GM23338 (cell line): Measurements from ENCODE around the gene OSGIN1. TPM values are rescaled to one million over a fixed set of nuclear protein-coding genes. Genes with fewer than 3 reads are reported as not detected.

Experiments
- ATAC-seq: fragments of 200-7000 bp; cut with Tn5 transposase; 3 replicates; pipeline ENCODE4 v1.9.1; 2020
- DNase-seq: peaks from one replicate; pipeline ENCODE4 v3.0.0-alpha.2; 2015; ENCODE audit warnings: low spot score
- H2AFZ ChIP-seq: fragments of 200-600 bp; sonication (generic); 2 replicates; pipeline ENCODE4 v1.8.0; 2016; ENCODE audit warnings: antibody characterized with exemption, mild to moderate bottlenecking, moderate library complexity
- H3F3A ChIP-seq: fragments of 200-600 bp; sonication (generic); replicated peaks from 2 replicates; pipeline ENCODE4 v1.8.0; 2017; ENCODE audit warnings: antibody characterized with exemption, mixed run types, low read depth
- H3K27ac ChIP-seq: fragments of 200-600 bp; sonication (generic); 2 replicates; pipeline ENCODE4 v1.6.1; 2016; ENCODE audit warnings: low read depth
- H3K27me3 ChIP-seq: fragments of 200-600 bp; sonication (generic); 2 replicates; pipeline ENCODE4 v1.8.0; 2016; ENCODE audit warnings: mild to moderate bottlenecking, mixed run types, moderate library complexity; ENCODE audit not compliant: insufficient read depth
- H3K36me3 ChIP-seq: fragments of 200-600 bp; sonication (generic); 2 replicates; pipeline ENCODE4 v1.8.0; 2016; ENCODE audit warnings: mild to moderate bottlenecking; ENCODE audit not compliant: insufficient read depth
- H3K4me1 ChIP-seq: fragments of 200-600 bp; sonication (generic); 2 replicates; pipeline ENCODE4 v1.8.0; 2016; ENCODE audit warnings: mild to moderate bottlenecking, moderate library complexity; ENCODE audit not compliant: insufficient read depth
- H3K4me2 ChIP-seq: fragments of 200-600 bp; sonication (generic); 2 replicates; pipeline ENCODE4 v1.7.1; 2017; ENCODE audit warnings: mixed run types
- H3K4me3 ChIP-seq: fragments of 200-600 bp; sonication (generic); 2 replicates; pipeline ENCODE4 v1.6.1; 2016; ENCODE audit warnings: mixed run types
- H3K79me2 ChIP-seq: fragments of 200-600 bp; sonication (generic); replicated peaks from 2 replicates; pipeline ENCODE4 v1.8.0; 2017; ENCODE audit warnings: mild to moderate bottlenecking; ENCODE audit not compliant: insufficient read depth
- H3K9me2 ChIP-seq: fragments of 200-600 bp; sonication (generic); 2 replicates; pipeline ENCODE4 v1.8.0; 2017; ENCODE audit not compliant: insufficient read depth
- H4K20me1 ChIP-seq: fragments of 200-600 bp; sonication (generic); replicated peaks from 2 replicates; pipeline ENCODE4 v1.8.0; 2017; ENCODE audit warnings: mild to moderate bottlenecking; ENCODE audit not compliant: insufficient read depth
- H3K27ac Mint-ChIP-seq: 2 replicates; pipeline ENCODE4 v1.8.0; 2020; ENCODE audit warnings: inconsistent platforms, mild to moderate bottlenecking, moderate library complexity, mixed read lengths
- H3K27me3 Mint-ChIP-seq: 3 replicates; pipeline ENCODE4 v1.8.0; 2022; ENCODE audit warnings: low read depth, mild to moderate bottlenecking, moderate library complexity, mixed read lengths, inconsistent platforms; ENCODE audit not compliant: insufficient read depth, poor library complexity
- H3K36me3 Mint-ChIP-seq: 3 replicates; pipeline ENCODE4 v1.8.0; 2021; ENCODE audit warnings: low read depth, mild to moderate bottlenecking, inconsistent platforms, moderate library complexity, mixed read lengths
- H3K4me1 Mint-ChIP-seq: 3 replicates; pipeline ENCODE4 v1.8.0; 2020; ENCODE audit warnings: mild to moderate bottlenecking, inconsistent platforms, mixed read lengths
- H3K4me3 Mint-ChIP-seq: 3 replicates; pipeline ENCODE4 v1.8.0; 2021; ENCODE audit warnings: moderate library complexity, mild to moderate bottlenecking, inconsistent platforms, mixed read lengths
- H3K9me3 Mint-ChIP-seq: 3 replicates; pipeline ENCODE4 v1.8.0; 2020; ENCODE audit warnings: moderate library complexity, mild to moderate bottlenecking, inconsistent platforms, mixed read lengths
- CREB1 ChIP-seq: fragments of 250-450 bp; sonication (Bioruptor Pico); IDR thresholded peaks from 2 replicates; pipeline ENCODE4 v1.5.0; 2020; ENCODE audit warnings: low read depth, mild to moderate bottlenecking, moderate library complexity
- CTCF ChIP-seq, 2 experiments: fragments of 200-600 bp in 1 of 2; sonication (generic) in 1 of 2; conservative IDR thresholded peaks; 2 replicates each; pipeline versions ENCODE4 v1.5.1 to v1.6.1; 2016 to 2017; ENCODE audit warnings: antibody characterized with exemption in 2 of 2, low read depth in 2 of 2, mild to moderate bottlenecking in 2 of 2, moderate library complexity in 1 of 2
- EZH2 ChIP-seq: fragments of 200-600 bp; sonication (generic); IDR thresholded peaks from one replicate; pipeline ENCODE4 v1.8.0; 2017; ENCODE audit warnings: antibody characterized with exemption, mild to moderate bottlenecking, low read depth; ENCODE audit not compliant: unreplicated experiment
- EZH2phosphoT487 ChIP-seq: fragments of 200-600 bp; sonication (generic); IDR thresholded peaks from one replicate; pipeline ENCODE4 v1.8.1; 2018; ENCODE audit warnings: antibody characterized with exemption; ENCODE audit not compliant: unreplicated experiment
- JUNB ChIP-seq: IDR thresholded peaks from one replicate; pipeline ENCODE4 v1.6.1; 2016; ENCODE audit warnings: antibody characterized with exemption; ENCODE audit not compliant: unreplicated experiment
- NANOG ChIP-seq: IDR thresholded peaks from 2 replicates; pipeline ENCODE4 v1.6.1; 2016; ENCODE audit warnings: antibody characterized with exemption, borderline replicate concordance
- POLR2AphosphoS5 ChIP-seq: IDR thresholded peaks from 2 replicates; pipeline ENCODE4 v1.6.1; 2016; ENCODE audit warnings: antibody characterized with exemption, low read depth
- STAT1 ChIP-seq: IDR thresholded peaks from one replicate; pipeline ENCODE4 v1.6.1; 2016; ENCODE audit warnings: antibody characterized with exemption; ENCODE audit not compliant: unreplicated experiment
- ZNF114 ChIP-seq: fragments of 250-450 bp; sonication (Bioruptor Pico); IDR thresholded peaks from 2 replicates; pipeline ENCODE4 v1.5.0; 2020; ENCODE audit warnings: mild to moderate bottlenecking, moderate library complexity
- ZNF331 ChIP-seq: fragments of 250-450 bp; sonication (Bioruptor Pico); IDR thresholded peaks from 2 replicates; pipeline ENCODE4 v1.5.0; 2020; ENCODE audit warnings: low read depth, mild to moderate bottlenecking, moderate library complexity
- polyA plus RNA-seq: library from polyadenylated mRNA; unstranded; fragments of >200 nt; fragmentation: Nextera tagmentation; extraction: Ambion mirVana; gene quantifications from 2 replicates; pipeline ENCODE4 v1.2.1, GENCODE V29; 2016
- total RNA-seq: library from RNA; depleted of rRNA; stranded (reverse); fragments of >200 nt; shearing (Covaris generic); gene quantifications from 2 replicates; pipeline ENCODE4 v1.2.3, GENCODE V29; 2014
- TF ChIP-seq, protein P1 (sequence below): fragments of 250-450 bp; sonication (Bioruptor Pico); IDR thresholded peaks from 2 replicates; pipeline ENCODE4 v1.5.0; 2020; ENCODE audit warnings: mild to moderate bottlenecking, moderate library complexity
- TF ChIP-seq, protein P2 (sequence below): IDR thresholded peaks from 2 replicates; pipeline ENCODE4 v1.6.1; 2016; ENCODE audit warnings: antibody characterized with exemption
- TF ChIP-seq, protein P3 (sequence below): IDR thresholded peaks from one replicate; pipeline ENCODE4 v1.6.1; 2018; ENCODE audit warnings: antibody characterized with exemption; ENCODE audit not compliant: unreplicated experiment

The OSGIN1 gene
- total and polyA plus RNA-seq, 2 experiments from 2014 or later, result 0.32 to 1.6 TPM

DNA sequence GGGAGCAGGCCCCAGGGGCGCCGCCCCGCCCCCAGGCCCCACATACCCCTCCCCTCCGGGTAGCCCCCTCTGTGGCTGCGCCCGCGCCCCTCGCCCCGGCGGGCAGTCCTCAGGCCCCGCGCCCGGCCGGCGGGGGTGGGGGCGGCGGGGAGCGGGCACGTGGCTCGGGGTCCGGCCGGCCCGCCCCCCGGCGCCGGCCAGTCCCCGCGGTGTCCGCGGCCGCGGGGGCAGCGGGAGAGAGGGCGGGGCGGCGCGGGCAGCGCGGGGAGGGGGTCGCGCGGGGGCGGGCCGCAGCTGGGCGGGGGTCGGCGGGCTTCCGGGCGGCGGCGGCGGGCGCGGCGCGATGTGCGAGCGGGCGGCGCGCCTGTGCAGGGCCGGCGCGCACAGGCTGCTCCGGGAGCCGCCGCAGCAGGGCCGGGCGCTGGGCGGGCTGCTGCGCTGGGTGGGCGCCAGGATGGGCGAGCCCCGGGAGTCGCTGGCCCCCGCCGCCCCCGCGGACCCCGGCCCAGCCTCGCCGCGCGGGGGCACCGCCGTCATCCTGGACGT, 15.3 kb downstream of the OSGIN1 start:
- no peaks in the 10 kb centered on the region; the same call in 1 of the 2 replicates for H3K4me1 ChIP-seq
- DNase-seq, result no peak
- H3K4me3 Mint-ChIP-seq, result peak overlapping the region; percentile 72; the same call in 2 of the 3 replicates
- H3K27me3 ChIP-seq, result peaks cover 13% of the 10 kb centered on the region
- no peak overlapping the region for H2AFZ ChIP-seq
- H3K4me2 ChIP-seq, result peak overlapping the region; percentile 88
- peak overlapping the region; percentile 68; the same call in 1 of the 2 replicates for H3K4me3 ChIP-seq
- no peaks in the 10 kb centered on the region for H3K36me3 Mint-ChIP-seq
- peaks cover 3% of the 10 kb centered on the region; the same call in 2 of the 3 replicates for H3K9me3 Mint-ChIP-seq
- ATAC-seq, result peak; percentile 5; the same call in 2 of the 3 replicates
- H3K79me2 ChIP-seq, result no peaks in the 10 kb centered on the region
- H3K27ac Mint-ChIP-seq, result no peak overlapping the region
- peaks cover 9% of the 10 kb centered on the region for H3K4me1 Mint-ChIP-seq
- TF ChIP-seq ZNF331 (CRISPR knock-in tag), result no peak
- TF ChIP-seq CREB1 (CRISPR knock-in tag), result no peak
- TF ChIP-seq STAT1, result no peak
- TF ChIP-seq, protein P1, sequence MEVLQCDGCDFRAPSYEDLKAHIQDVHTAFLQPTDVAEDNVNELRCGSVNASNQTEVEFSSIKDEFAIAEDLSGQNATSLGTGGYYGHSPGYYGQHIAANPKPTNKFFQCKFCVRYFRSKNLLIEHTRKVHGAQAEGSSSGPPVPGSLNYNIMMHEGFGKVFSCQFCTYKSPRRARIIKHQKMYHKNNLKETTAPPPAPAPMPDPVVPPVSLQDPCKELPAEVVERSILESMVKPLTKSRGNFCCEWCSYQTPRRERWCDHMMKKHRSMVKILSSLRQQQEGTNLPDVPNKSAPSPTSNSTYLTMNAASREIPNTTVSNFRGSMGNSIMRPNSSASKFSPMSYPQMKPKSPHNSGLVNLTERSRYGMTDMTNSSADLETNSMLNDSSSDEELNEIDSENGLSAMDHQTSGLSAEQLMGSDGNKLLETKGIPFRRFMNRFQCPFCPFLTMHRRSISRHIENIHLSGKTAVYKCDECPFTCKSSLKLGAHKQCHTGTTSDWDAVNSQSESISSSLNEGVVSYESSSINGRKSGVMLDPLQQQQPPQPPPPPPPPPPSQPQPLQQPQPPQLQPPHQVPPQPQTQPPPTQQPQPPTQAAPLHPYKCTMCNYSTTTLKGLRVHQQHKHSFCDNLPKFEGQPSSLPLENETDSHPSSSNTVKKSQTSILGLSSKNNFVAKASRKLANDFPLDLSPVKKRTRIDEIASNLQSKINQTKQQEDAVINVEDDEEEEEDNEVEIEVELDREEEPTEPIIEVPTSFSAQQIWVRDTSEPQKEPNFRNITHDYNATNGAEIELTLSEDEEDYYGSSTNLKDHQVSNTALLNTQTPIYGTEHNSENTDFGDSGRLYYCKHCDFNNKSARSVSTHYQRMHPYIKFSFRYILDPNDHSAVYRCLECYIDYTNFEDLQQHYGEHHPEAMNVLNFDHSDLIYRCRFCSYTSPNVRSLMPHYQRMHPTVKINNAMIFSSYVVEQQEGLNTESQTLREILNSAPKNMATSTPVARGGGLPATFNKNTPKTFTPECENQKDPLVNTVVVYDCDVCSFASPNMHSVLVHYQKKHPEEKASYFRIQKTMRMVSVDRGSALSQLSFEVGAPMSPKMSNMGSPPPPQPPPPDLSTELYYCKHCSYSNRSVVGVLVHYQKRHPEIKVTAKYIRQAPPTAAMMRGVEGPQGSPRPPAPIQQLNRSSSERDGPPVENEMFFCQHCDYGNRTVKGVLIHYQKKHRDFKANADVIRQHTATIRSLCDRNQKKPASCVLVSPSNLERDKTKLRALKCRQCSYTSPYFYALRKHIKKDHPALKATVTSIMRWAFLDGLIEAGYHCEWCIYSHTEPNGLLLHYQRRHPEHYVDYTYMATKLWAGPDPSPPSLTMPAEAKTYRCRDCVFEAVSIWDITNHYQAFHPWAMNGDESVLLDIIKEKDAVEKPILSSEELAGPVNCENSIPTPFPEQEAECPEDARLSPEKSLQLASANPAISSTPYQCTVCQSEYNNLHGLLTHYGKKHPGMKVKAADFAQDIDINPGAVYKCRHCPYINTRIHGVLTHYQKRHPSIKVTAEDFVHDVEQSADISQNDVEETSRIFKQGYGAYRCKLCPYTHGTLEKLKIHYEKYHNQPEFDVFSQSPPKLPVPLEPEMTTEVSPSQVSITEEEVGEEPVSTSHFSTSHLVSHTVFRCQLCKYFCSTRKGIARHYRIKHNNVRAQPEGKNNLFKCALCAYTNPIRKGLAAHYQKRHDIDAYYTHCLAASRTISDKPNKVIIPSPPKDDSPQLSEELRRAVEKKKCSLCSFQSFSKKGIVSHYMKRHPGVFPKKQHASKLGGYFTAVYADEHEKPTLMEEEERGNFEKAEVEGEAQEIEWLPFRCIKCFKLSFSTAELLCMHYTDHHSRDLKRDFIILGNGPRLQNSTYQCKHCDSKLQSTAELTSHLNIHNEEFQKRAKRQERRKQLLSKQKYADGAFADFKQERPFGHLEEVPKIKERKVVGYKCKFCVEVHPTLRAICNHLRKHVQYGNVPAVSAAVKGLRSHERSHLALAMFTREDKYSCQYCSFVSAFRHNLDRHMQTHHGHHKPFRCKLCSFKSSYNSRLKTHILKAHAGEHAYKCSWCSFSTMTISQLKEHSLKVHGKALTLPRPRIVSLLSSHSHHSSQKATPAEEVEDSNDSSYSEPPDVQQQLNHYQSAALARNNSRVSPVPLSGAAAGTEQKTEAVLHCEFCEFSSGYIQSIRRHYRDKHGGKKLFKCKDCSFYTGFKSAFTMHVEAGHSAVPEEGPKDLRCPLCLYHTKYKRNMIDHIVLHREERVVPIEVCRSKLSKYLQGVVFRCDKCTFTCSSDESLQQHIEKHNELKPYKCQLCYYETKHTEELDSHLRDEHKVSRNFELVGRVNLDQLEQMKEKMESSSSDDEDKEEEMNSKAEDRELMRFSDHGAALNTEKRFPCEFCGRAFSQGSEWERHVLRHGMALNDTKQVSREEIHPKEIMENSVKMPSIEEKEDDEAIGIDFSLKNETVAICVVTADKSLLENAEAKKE (CRISPR knock-in tag), result no peak
- TF ChIP-seq, protein P2, sequence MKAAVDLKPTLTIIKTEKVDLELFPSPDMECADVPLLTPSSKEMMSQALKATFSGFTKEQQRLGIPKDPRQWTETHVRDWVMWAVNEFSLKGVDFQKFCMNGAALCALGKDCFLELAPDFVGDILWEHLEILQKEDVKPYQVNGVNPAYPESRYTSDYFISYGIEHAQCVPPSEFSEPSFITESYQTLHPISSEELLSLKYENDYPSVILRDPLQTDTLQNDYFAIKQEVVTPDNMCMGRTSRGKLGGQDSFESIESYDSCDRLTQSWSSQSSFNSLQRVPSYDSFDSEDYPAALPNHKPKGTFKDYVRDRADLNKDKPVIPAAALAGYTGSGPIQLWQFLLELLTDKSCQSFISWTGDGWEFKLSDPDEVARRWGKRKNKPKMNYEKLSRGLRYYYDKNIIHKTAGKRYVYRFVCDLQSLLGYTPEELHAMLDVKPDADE, result no peak
- TF ChIP-seq, protein P3, sequence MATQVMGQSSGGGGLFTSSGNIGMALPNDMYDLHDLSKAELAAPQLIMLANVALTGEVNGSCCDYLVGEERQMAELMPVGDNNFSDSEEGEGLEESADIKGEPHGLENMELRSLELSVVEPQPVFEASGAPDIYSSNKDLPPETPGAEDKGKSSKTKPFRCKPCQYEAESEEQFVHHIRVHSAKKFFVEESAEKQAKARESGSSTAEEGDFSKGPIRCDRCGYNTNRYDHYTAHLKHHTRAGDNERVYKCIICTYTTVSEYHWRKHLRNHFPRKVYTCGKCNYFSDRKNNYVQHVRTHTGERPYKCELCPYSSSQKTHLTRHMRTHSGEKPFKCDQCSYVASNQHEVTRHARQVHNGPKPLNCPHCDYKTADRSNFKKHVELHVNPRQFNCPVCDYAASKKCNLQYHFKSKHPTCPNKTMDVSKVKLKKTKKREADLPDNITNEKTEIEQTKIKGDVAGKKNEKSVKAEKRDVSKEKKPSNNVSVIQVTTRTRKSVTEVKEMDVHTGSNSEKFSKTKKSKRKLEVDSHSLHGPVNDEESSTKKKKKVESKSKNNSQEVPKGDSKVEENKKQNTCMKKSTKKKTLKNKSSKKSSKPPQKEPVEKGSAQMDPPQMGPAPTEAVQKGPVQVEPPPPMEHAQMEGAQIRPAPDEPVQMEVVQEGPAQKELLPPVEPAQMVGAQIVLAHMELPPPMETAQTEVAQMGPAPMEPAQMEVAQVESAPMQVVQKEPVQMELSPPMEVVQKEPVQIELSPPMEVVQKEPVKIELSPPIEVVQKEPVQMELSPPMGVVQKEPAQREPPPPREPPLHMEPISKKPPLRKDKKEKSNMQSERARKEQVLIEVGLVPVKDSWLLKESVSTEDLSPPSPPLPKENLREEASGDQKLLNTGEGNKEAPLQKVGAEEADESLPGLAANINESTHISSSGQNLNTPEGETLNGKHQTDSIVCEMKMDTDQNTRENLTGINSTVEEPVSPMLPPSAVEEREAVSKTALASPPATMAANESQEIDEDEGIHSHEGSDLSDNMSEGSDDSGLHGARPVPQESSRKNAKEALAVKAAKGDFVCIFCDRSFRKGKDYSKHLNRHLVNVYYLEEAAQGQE, result no peak
- TF ChIP-seq ZNF114 (CRISPR knock-in tag), result no peak
- no peak for TF ChIP-seq POLR2AphosphoS5
- TF ChIP-seq EZH2, result no peak
- TF ChIP-seq NANOG, result no peak
- no peak for TF ChIP-seq CTCF (conservative IDR thresholded peaks at IDR 0.05; ENCODE audit: low read depth in 2 of 2)
- no peak for TF ChIP-seq JUNB
- no peak for TF ChIP-seq EZH2phosphoT487
- no peaks in the 10 kb centered on the region for H3K9me2 ChIP-seq
- H3K27ac ChIP-seq, result no peak overlapping the region
- no peaks in the 10 kb centered on the region for H4K20me1 ChIP-seq
- no peaks in the 10 kb centered on the region for H3K36me3 ChIP-seq
- H3K27me3 Mint-ChIP-seq, result peaks cover 20% of the 10 kb centered on the region
- no peaks in the 10 kb centered on the region for H3F3A ChIP-seq
